Spleen (tissue), 7 donors: ENCODE measurements around the gene PSMB9.

Experiments used
- POLR2A ChIP-seq, 3 donors: fragments of 450-650 bp; IDR thresholded peaks; one replicate each; pipeline ENCODE4 v1.5.1; 2017; ENCODE audit warnings: antibody characterized with exemption in 3 of 3, mild to moderate bottlenecking in 1 of 3
- TF ChIP-seq, protein P1 (sequence below), 11 experiments: fragments of 200-600 bp in 7 of 11; fragments of 450-650 bp in 4 of 11; sonication (generic) in 4 of 11; IDR thresholded peaks in 8 of 11; conservative IDR thresholded peaks in 3 of 11; 1 replicate in 7 of 11; 2 replicates in 4 of 11; pipeline versions ENCODE4 v1.4.0 to v1.8.0; 2016 to 2021; ENCODE audit warnings: antibody characterized with exemption in 11 of 11, inconsistent platforms in 4 of 11, mild to moderate bottlenecking in 1 of 11
- donor health status: DM: no; HTN: no; CAD: no; lungs with moderate emphysema.
- donor health status: DM: no; HTN: no; CAD: no.
- donor health status: DM: no; HTN: no; CAD: no.

DNA sequence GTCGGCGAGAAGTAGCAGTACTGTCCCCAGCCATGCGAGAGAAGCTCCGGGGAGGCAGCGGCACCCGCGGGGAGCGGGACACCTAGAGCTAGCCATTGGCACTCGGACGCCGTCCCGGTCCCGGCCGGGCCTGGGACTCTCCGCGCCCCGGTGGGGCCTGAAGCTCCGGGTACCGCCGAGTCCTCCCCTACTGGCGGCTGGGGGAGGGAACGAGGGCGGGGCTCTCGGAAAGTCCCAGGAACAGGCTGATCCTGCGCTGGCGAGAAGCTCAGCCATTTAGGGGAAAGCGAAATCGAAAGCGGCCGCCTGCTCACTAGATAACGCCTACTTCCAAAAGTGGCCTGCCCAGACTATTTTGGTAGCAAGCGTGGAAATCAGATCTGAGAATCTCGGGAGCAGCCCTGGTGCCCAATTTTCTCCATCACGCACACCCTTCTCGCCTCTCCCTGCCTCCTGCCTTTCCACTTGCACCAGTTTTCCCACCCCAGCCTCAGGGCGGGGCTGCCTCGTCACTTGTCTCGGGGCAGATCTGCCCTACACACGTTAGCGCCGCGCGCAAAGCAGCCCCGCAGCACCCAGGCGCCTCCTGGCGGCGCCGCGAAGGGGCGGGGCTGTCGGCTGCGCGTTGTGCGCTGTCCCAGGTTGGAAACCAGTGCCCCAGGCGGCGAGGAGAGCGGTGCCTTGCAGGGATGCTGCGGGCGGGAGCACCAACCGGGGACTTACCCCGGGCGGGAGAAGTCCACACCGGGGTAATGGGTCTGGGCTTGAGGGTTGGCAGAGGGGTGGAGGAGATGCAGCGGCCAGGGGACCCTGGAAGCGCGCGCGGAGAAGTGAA is at the start of gene PSMB9, which contains the start of gene TAP1:
- peak; percentile 84 to 95 (median 90) for TF ChIP-seq POLR2A (IDR thresholded peaks at IDR 0.05)
- TF ChIP-seq, protein P1, sequence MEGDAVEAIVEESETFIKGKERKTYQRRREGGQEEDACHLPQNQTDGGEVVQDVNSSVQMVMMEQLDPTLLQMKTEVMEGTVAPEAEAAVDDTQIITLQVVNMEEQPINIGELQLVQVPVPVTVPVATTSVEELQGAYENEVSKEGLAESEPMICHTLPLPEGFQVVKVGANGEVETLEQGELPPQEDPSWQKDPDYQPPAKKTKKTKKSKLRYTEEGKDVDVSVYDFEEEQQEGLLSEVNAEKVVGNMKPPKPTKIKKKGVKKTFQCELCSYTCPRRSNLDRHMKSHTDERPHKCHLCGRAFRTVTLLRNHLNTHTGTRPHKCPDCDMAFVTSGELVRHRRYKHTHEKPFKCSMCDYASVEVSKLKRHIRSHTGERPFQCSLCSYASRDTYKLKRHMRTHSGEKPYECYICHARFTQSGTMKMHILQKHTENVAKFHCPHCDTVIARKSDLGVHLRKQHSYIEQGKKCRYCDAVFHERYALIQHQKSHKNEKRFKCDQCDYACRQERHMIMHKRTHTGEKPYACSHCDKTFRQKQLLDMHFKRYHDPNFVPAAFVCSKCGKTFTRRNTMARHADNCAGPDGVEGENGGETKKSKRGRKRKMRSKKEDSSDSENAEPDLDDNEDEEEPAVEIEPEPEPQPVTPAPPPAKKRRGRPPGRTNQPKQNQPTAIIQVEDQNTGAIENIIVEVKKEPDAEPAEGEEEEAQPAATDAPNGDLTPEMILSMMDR (IDR thresholded peaks at IDR 0.05 in 8 of 11, conservative IDR thresholded peaks at IDR 0.05 in 3 of 11) = peak; percentile 86 to 97 (median 95)
